HCT116 (cell line): ENCODE data around the gene NUP50.

Experiments used
- CBX3 ChIP-seq: IDR thresholded peaks from 2 replicates; pipeline ENCODE4 v1.6.1; 2012; ENCODE audit warnings: low read depth
- CEBPB ChIP-seq: IDR thresholded peaks from 2 replicates; pipeline ENCODE4 v1.6.1; 2012; ENCODE audit warnings: low read depth
- EZH2 ChIP-seq: fragments of 200-600 bp; sonication (generic); IDR thresholded peaks from 2 replicates; pipeline ENCODE4 v1.6.1; 2017; ENCODE audit warnings: antibody characterized with exemption, mixed run types
- POLR2A ChIP-seq: IDR thresholded peaks from 2 replicates; pipeline ENCODE4 v1.7.0; 2011; ENCODE audit warnings: borderline replicate concordance; ENCODE audit not compliant: insufficient read depth, insufficient read length; ENCODE audit errors: extremely low read depth
- POLR2AphosphoS5 ChIP-seq: IDR thresholded peaks from 2 replicates; pipeline ENCODE4 v1.6.1; 2011; ENCODE audit warnings: mild to moderate bottlenecking, low read depth, low read length, moderate library complexity
- RAD21 ChIP-seq: IDR thresholded peaks from 2 replicates; pipeline ENCODE4 v1.6.1; 2012; ENCODE audit warnings: low read depth, mild to moderate bottlenecking
- TCF7L2 ChIP-seq: IDR thresholded peaks from 2 replicates; pipeline ENCODE4 v1.7.0; 2011; ENCODE audit warnings: borderline replicate concordance, inconsistent platforms; ENCODE audit not compliant: insufficient read depth, insufficient read length; ENCODE audit errors: extremely low read depth
- YY1 ChIP-seq: IDR thresholded peaks from 2 replicates; pipeline ENCODE4 v1.6.1; 2011; ENCODE audit warnings: low read length, low read depth, moderate library complexity, mild to moderate bottlenecking; ENCODE audit not compliant: insufficient replicate concordance; ENCODE audit errors: extremely low read depth
- ZNF274 ChIP-seq: fragments of 200-500 bp; sonication (Bioruptor generic); IDR thresholded peaks from 2 replicates; pipeline ENCODE4 v1.6.1; 2014; ENCODE audit warnings: mild to moderate bottlenecking, low read depth, low read length, inconsistent platforms
- TF ChIP-seq, protein P1 (sequence below): IDR thresholded peaks from 2 replicates; pipeline ENCODE4 v1.6.1; 2012
- TF ChIP-seq, protein P2 (sequence below), 3 experiments: fragments of 200-600 bp in 1 of 3; sonication (generic) in 1 of 3; IDR thresholded peaks in 2 of 3; conservative IDR thresholded peaks in 1 of 3; 2 replicates each; pipeline ENCODE4 v1.5.1; 2012 to 2017; ENCODE audit warnings: low read depth in 2 of 3, low read length in 2 of 3, antibody characterized with exemption in 1 of 3, borderline replicate concordance in 1 of 3, control low read depth in 1 of 3, mild to moderate bottlenecking in 1 of 3, mixed read lengths in 1 of 3, mixed run types in 1 of 3, moderate library complexity in 1 of 3; ENCODE audit not compliant: insufficient read depth in 1 of 3
- TF ChIP-seq, protein P3 (sequence below): IDR thresholded peaks from 2 replicates; pipeline ENCODE4 v1.6.1; 2012

DNA sequence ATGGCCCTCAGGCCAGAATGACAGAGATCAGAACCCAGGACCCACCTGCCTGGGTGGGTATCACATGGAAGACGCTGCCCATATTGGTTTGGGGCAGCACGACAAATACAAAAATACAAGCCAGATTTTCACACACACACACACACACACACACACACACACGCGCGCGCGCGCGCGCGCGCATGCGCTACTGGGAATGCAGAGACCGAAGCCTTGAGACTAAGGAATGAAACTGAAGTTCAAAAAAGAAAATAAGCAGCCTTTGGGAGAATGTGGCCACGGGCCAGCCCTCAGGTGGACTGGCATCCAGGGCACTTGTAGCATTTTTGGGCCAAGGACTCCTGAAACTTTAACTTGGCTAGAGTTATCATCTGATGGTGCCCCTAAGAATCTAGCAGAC is 21.3 kb upstream of the NUP50 start:
- TF ChIP-seq POLR2AphosphoS5 (no peak), RAD21 (no peak), CEBPB (no peak), TCF7L2 (no peak), CBX3 (no peak), ZNF274 (no peak), EZH2 (no peak), YY1 (no peak), POLR2A (no peak)
- TF ChIP-seq, protein P1, sequence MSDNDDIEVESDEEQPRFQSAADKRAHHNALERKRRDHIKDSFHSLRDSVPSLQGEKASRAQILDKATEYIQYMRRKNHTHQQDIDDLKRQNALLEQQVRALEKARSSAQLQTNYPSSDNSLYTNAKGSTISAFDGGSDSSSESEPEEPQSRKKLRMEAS: no peak
- TF ChIP-seq, protein P2, sequence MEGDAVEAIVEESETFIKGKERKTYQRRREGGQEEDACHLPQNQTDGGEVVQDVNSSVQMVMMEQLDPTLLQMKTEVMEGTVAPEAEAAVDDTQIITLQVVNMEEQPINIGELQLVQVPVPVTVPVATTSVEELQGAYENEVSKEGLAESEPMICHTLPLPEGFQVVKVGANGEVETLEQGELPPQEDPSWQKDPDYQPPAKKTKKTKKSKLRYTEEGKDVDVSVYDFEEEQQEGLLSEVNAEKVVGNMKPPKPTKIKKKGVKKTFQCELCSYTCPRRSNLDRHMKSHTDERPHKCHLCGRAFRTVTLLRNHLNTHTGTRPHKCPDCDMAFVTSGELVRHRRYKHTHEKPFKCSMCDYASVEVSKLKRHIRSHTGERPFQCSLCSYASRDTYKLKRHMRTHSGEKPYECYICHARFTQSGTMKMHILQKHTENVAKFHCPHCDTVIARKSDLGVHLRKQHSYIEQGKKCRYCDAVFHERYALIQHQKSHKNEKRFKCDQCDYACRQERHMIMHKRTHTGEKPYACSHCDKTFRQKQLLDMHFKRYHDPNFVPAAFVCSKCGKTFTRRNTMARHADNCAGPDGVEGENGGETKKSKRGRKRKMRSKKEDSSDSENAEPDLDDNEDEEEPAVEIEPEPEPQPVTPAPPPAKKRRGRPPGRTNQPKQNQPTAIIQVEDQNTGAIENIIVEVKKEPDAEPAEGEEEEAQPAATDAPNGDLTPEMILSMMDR (IDR thresholded peaks at IDR 0.05 in 2 of 3, conservative IDR thresholded peaks at IDR 0.05 in 1 of 3; ENCODE audit: borderline replicate concordance in 1 of 3, insufficient read depth in 1 of 3, low read depth in 2 of 3, low read length in 2 of 3): no peak
- TF ChIP-seq, protein P3, sequence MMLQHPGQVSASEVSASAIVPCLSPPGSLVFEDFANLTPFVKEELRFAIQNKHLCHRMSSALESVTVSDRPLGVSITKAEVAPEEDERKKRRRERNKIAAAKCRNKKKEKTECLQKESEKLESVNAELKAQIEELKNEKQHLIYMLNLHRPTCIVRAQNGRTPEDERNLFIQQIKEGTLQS: no peak
